Measurements from ENCODE around the gene CHMP5.

The CHMP5 gene

GRCh38 chr9:33265211-33265865 lies 489 bp downstream of the CHMP5 start:
- H3K27ac ChIP-seq = peak overlapping the region; percentile 91
- TF ChIP-seq CTCF (conservative IDR thresholded peaks at IDR 0.05) = no peak

GRCh38 chr9:33267151-33267767 lies 2.4 kb downstream of the CHMP5 start:
- TF ChIP-seq CTCF (conservative IDR thresholded peaks at IDR 0.05) = no peak
- no peak overlapping the region for H3K27ac ChIP-seq

- no peak for TF ChIP-seq CTCF (conservative IDR thresholded peaks at IDR 0.05)
Observed at GRCh38 chr9:33270146-33270545, 5.3 kb downstream of the CHMP5 start.

GRCh38 chr9:33272061-33272460 lies 7.2 kb downstream of the CHMP5 start:
- no peak for TF ChIP-seq CTCF (conservative IDR thresholded peaks at IDR 0.05)
- H3K27ac ChIP-seq = no peak overlapping the region

More at GRCh38 chr9:33270146-33270545, 5.3 kb downstream of the CHMP5 start:
- no peak overlapping the region for H3K27ac ChIP-seq

GRCh38 chr9:33273266-33273971 lies 8.6 kb downstream of the CHMP5 start:
- TF ChIP-seq CTCF (conservative IDR thresholded peaks at IDR 0.05) = no peak
- no peak overlapping the region for H3K27ac ChIP-seq

GRCh38 chr9:33273972-33274328 lies 9.1 kb downstream of the CHMP5 start:
- TF ChIP-seq CTCF (conservative IDR thresholded peaks at IDR 0.05) = no peak
- H3K27ac ChIP-seq = no peak overlapping the region

- no peak for TF ChIP-seq CTCF (conservative IDR thresholded peaks at IDR 0.05)
- H3K27ac ChIP-seq = no peak overlapping the region
Observed at GRCh38 chr9:33277484-33277883, 12.6 kb downstream of the CHMP5 start.
